T-cell (primary cell): Measurements from ENCODE around the gene LDLRAD1. TPM values are rescaled to one million over a fixed set of nuclear protein-coding genes. Genes with fewer than 3 reads are reported as not detected.
"Not testable (repeated sequence)": the region's sequence is repeated elsewhere in the genome, so short reads cannot be mapped to it uniquely, and the experiment has no call there.

ENCODE experiments used
- ATAC-seq, 4 experiments: fragments of 200-7000 bp in 3 of 4; fragments of 150-1000 bp in 1 of 4; cut with Tn5 transposase; replicated peaks in 1 of 4; 1 replicate in 3 of 4; 2 replicates in 1 of 4; pipeline ENCODE4 v1.10.0; 2021; ENCODE audit warnings: moderate library complexity in 3 of 4, mild to moderate bottlenecking in 2 of 4, moderate number of reproducible peaks in 1 of 4
- CTCF ChIA-PET, 2 donors: fragments of 300-600 bp; sonication (Branson Sonifier 250); formaldehyde crosslinking; loops; one replicate each; lab custom pipeline; 2022; ENCODE audit warnings: antibody characterized with exemption in 2 of 2; lab: Charles Lee
- POLR2A ChIA-PET, 2 donors: fragments of 300-600 bp; sonication (Branson Sonifier 250); formaldehyde crosslinking; loops; one replicate each; lab custom pipeline; 2022; ENCODE audit warnings: antibody characterized with exemption in 2 of 2; lab: Charles Lee
- DNase-seq, 35 experiments: peaks; one replicate each; pipeline versions ENCODE4 v3.0.0 to v3.0.0-alpha.2; 2013 to 2023
- H3K27ac ChIP-seq: one replicate; pipeline ENCODE4 v1.5.1; 2013; ENCODE audit warnings: low read length
- H3K27me3 ChIP-seq, 2 experiments: replicated peaks in 1 of 2; 1 replicate in 1 of 2; 2 replicates in 1 of 2; pipeline versions ENCODE4 v1.6.1 to v1.7.0; 2013; ENCODE audit warnings: low read length in 1 of 2, mixed read lengths in 1 of 2; ENCODE audit not compliant: control insufficient read depth in 2 of 2, insufficient read depth in 2 of 2; ENCODE audit errors: extremely low read depth in 1 of 2
- H3K36me3 ChIP-seq, 2 donors: 1 replicate in 1 of 2; 2 replicates in 1 of 2; pipeline versions ENCODE4 v1.6.1 to v1.7.0; 2013; ENCODE audit warnings: low read length in 1 of 2; ENCODE audit not compliant: control insufficient read depth in 2 of 2, insufficient read depth in 1 of 2; ENCODE audit errors: extremely low read depth in 1 of 2
- H3K4me1 ChIP-seq, 2 experiments: 1 replicate in 1 of 2; 2 replicates in 1 of 2; pipeline versions ENCODE4 v1.6.1 to v1.7.0; 2013; ENCODE audit warnings: low read length in 2 of 2, mixed read lengths in 1 of 2; ENCODE audit not compliant: insufficient read depth in 2 of 2, control insufficient read depth in 1 of 2; ENCODE audit errors: extremely low read depth in 1 of 2
- H3K4me3 ChIP-seq, 2 donors: 1 replicate in 1 of 2; 2 replicates in 1 of 2; pipeline versions ENCODE4 v1.5.1 to v1.7.0; 2013; ENCODE audit warnings: mild to moderate bottlenecking in 2 of 2, low read length in 1 of 2, moderate library complexity in 1 of 2; ENCODE audit not compliant: control insufficient read depth in 1 of 2; ENCODE audit errors: extremely low read depth in 1 of 2
- H3K9me3 ChIP-seq: 2 replicates; pipeline ENCODE4 v1.7.0; 2013
- H3K27ac Mint-ChIP-seq, 2 donors: one replicate each; pipeline ENCODE4 v1.8.0; 2020 to 2021; ENCODE audit warnings: mild to moderate bottlenecking in 2 of 2, mixed read lengths in 2 of 2
- H3K27me3 Mint-ChIP-seq, 2 donors: one replicate each; pipeline ENCODE4 v1.8.0; 2021 to 2022; ENCODE audit warnings: mixed read lengths in 2 of 2
- H3K36me3 Mint-ChIP-seq: one replicate; pipeline ENCODE4 v1.8.0; 2021; ENCODE audit warnings: mixed read lengths
- H3K4me1 Mint-ChIP-seq, 3 donors: one replicate each; pipeline ENCODE4 v1.8.0; 2020 to 2022; ENCODE audit warnings: mixed read lengths in 3 of 3, mild to moderate bottlenecking in 1 of 3
- H3K4me3 Mint-ChIP-seq, 3 donors: one replicate each; pipeline ENCODE4 v1.8.0; 2020 to 2022; ENCODE audit warnings: mild to moderate bottlenecking in 3 of 3, mixed read lengths in 3 of 3, moderate library complexity in 3 of 3
- H3K9me3 Mint-ChIP-seq, 3 donors: one replicate each; pipeline ENCODE4 v1.8.0; 2020 to 2022; ENCODE audit warnings: mixed read lengths in 3 of 3
- WGBS: methylation state at CpG from one replicate; pipeline ENCODE4 v1.1.5; 2013; ENCODE audit warnings: missing lambda C conversion rate; ENCODE audit not compliant: insufficient coverage; 5-methylcytosine and 5-hydroxymethylcytosine counted together
- total RNA-seq, 35 experiments: library from RNA in 6 of 35; stranded (reverse) in 6 of 35; fragments of 120-200 nt in 1 of 35; gene quantifications; one replicate each; pipeline versions ENCODE4 v1.2.1 to v1.2.4 and lab custom pipeline; 2013 to 2026

Gene LDLRAD1
- total RNA-seq, 5 donors from 2014 or later (not counting 1 experiment from before 2014, with no cell fraction given): not detected

GRCh38 chr1:53979712-53980450, 38.1 kb downstream of the LDLRAD1 start:
- no peaks in the 10 kb centered on the region for H3K36me3 ChIP-seq
- no peak overlapping the region for H3K27ac Mint-ChIP-seq
- H3K9me3 ChIP-seq: no peaks in the 10 kb centered on the region
- peaks cover 15% of the 10 kb centered on the region for H3K36me3 Mint-ChIP-seq
- ATAC-seq (no peak), DNase-seq (no peak)
- no peak overlapping the region for H3K4me3 ChIP-seq
- H3K4me1 ChIP-seq: no peaks in the 10 kb centered on the region
- H3K27ac ChIP-seq: no peak overlapping the region
- peaks cover 3% of the 10 kb centered on the region in 2 donors for H3K27me3 Mint-ChIP-seq
- H3K4me1 Mint-ChIP-seq: peaks cover 6 to 17% (median 7%) of the 10 kb centered on the region in 3 donors
- H3K4me3 Mint-ChIP-seq: no peak overlapping the region
- CTCF ChIA-PET: no interaction called here
- peaks cover 0 to 7% of the 10 kb centered on the region in 2 experiments for H3K27me3 ChIP-seq
- WGBS: 91% methylated on average over 13 of the region's 13 CpGs
- no peaks in the 10 kb centered on the region for H3K9me3 Mint-ChIP-seq
- POLR2A ChIA-PET: no interaction called here

DNA sequence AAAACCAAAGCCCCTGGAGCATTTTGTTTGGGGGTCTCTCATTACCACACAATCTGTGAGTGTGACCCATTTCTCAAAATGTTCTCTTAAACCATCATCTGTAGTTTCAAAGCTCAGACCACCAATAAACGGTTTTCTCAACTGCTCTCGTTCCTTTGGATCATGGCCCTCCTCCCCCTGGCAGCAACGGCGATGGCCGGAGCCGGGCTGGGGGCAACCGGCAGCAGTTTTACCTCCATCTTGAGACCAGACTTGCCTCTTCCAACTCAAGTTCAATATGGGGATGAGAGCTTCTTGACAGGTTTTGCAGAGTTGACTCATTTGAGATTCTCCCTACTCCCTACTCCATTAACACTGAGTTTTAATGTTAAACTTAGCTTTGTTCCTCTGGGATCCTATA, 42.1 kb downstream of the LDLRAD1 start:
- H3K4me3 ChIP-seq: no peak overlapping the region
- H3K36me3 Mint-ChIP-seq: peaks cover 32% of the 10 kb centered on the region
- WGBS: no CpG with 5 or more reads among the region's 7 CpGs
- H3K9me3 ChIP-seq: no peaks in the 10 kb centered on the region
- H3K27ac Mint-ChIP-seq: no peak overlapping the region
- CTCF ChIA-PET: no interaction called here
- H3K4me1 Mint-ChIP-seq: no peaks in the 10 kb centered on the region
- no peaks in the 10 kb centered on the region for H3K36me3 ChIP-seq
- H3K27me3 ChIP-seq: no peaks in the 10 kb centered on the region
- peaks cover 3% of the 10 kb centered on the region in 2 donors for H3K27me3 Mint-ChIP-seq
- no peaks in the 10 kb centered on the region for H3K9me3 Mint-ChIP-seq
- H3K27ac ChIP-seq: no peak overlapping the region
- no peak overlapping the region for H3K4me3 Mint-ChIP-seq
- no peak for DNase-seq
- H3K4me1 ChIP-seq: no peaks in the 10 kb centered on the region
- no peak for ATAC-seq
- POLR2A ChIA-PET: no interaction called here

- DNase-seq (no peak), ATAC-seq (no peak)
- Histone ChIP-seq H3K4me3 (no peak overlapping the region), H3K4me1 (no peaks in the 10 kb centered on the region), H3K9me3 (no peaks in the 10 kb centered on the region), H3K27ac (no peak overlapping the region), H3K27me3 (no peaks in the 10 kb centered on the region), H3K36me3 (peaks cover 0 to 25% of the 10 kb centered on the region in 2 donors)
- H3K27ac Mint-ChIP-seq: no peak overlapping the region
- 100% methylated on average over 1 of the region's 2 CpGs for WGBS
- no peaks in the 10 kb centered on the region for H3K4me1 Mint-ChIP-seq
- no peaks in the 10 kb centered on the region for H3K9me3 Mint-ChIP-seq
- no peak overlapping the region for H3K4me3 Mint-ChIP-seq
- no peaks in the 10 kb centered on the region for H3K27me3 Mint-ChIP-seq
- POLR2A ChIA-PET: no interaction called here
- H3K36me3 Mint-ChIP-seq: peaks cover 59% of the 10 kb centered on the region
- CTCF ChIA-PET: interaction anchor here (0.6 to 0.7 kb wide), 2 partner anchors 78 to 1779 kb away, joined by 3 read pairs; no protein-coding TSS in a partner anchor
Measured at GRCh38 chr1:53971718-53972117, 46.3 kb downstream of the LDLRAD1 start.

- H3K27ac Mint-ChIP-seq, H3K4me1 Mint-ChIP-seq, H3K4me3 ChIP-seq, H3K27me3 Mint-ChIP-seq, H3K4me1 ChIP-seq, H3K4me3 Mint-ChIP-seq, DNase-seq, POLR2A ChIA-PET, H3K9me3 ChIP-seq, H3K9me3 Mint-ChIP-seq, ATAC-seq, CTCF ChIA-PET, H3K27ac ChIP-seq, H3K27me3 ChIP-seq: not testable (repeated sequence)
- H3K36me3 ChIP-seq: peaks cover 0 to 35% of the 10 kb centered on the region in 2 donors
- peaks cover 51% of the 10 kb centered on the region for H3K36me3 Mint-ChIP-seq
- no CpG with 5 or more reads among the region's 2 CpGs for WGBS
Measured at GRCh38 chr1:53969323-53969722, 48.7 kb downstream of the LDLRAD1 start.

DNA sequence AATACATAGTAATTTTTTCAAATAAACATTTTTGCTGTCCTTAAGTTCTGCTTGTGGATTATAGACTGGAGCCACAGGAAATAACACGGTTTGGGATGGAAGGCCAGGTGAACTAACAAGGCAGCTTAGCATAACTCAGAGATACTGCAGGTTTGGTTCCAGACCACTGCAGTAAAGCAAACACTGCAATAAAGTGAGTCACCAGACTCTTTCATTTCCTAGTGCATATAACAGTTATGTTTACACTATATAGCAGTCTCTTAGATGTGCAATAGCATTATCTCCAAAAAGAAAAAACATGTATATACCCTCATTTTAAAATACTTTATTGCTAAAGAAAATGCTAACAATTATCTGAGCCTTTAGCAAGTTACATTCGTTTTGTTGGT, 49.9 kb downstream of the LDLRAD1 start:
- H3K4me1 Mint-ChIP-seq: no peaks in the 10 kb centered on the region
- H3K4me3 Mint-ChIP-seq: no peak overlapping the region
- ChIA-PET POLR2A (interaction anchor here in 1 of 2 donors (0.7 kb wide), 1 partner anchor 394 kb away, joined by 8 read pairs; no protein-coding TSS in a partner anchor), CTCF (interaction anchor here in 1 of 2 donors (0.5 kb wide), 1 partner anchor 89 kb away, joined by 4 read pairs; no protein-coding TSS in a partner anchor)
- WGBS: 90% methylated on average over 2 of the region's 2 CpGs
- H3K4me1 ChIP-seq: no peaks in the 10 kb centered on the region
- H3K4me3 ChIP-seq: no peak overlapping the region
- ATAC-seq (no peak), DNase-seq (no peak)
- H3K36me3 Mint-ChIP-seq: peaks cover 58% of the 10 kb centered on the region
- no peak overlapping the region for H3K27ac Mint-ChIP-seq
- H3K27me3 ChIP-seq: no peaks in the 10 kb centered on the region
- no peaks in the 10 kb centered on the region for H3K9me3 ChIP-seq
- H3K27ac ChIP-seq: no peak overlapping the region
- no peaks in the 10 kb centered on the region for H3K9me3 Mint-ChIP-seq
- peaks cover 0 to 41% of the 10 kb centered on the region in 2 donors for H3K36me3 ChIP-seq
- no peaks in the 10 kb centered on the region for H3K27me3 Mint-ChIP-seq

DNA sequence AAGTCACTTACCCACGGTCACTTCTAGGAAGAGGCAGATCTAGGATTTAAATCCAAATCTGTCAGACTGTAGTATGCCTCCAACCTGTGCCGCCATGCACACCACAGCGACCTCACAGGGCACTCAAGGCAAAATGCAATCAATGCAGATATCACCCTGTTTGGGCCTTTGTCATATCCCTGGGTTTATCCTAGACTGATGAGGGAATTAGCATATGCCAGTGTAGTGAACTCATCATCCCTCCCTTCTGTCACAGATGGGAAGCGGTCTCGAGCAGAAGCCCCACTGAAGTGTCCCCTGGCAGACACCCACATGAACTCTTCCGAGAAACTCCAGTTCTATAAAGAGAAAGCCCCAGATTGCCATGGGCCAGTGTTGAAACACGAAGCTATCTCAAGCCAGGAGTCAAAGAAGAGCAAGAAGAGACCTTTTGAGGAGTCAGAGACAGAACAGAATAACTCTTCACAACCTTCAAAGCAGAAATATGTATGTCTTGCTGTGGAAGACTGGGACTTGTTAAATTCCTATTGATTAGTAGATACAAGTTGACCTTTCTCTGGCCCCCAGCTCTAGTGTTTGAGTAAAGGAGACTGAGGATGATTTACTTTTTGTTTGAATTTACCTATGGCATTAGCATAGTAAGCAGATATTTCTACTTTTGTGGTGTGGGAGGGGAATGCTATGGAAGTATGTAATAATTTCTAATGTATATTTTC, 50.4 kb downstream of the LDLRAD1 start:
- ChIA-PET POLR2A (no interaction called here), CTCF (interaction anchor here in 1 of 2 donors (0.5 kb wide), 1 partner anchor 88 kb away, joined by 4 read pairs; no protein-coding TSS in a partner anchor)

More for the DNA sequence above, 50.4 kb downstream of the LDLRAD1 start:
- Mint-ChIP-seq H3K27ac (no peak overlapping the region), H3K4me1 (no peaks in the 10 kb centered on the region), H3K4me3 (no peak overlapping the region), H3K36me3 (peaks cover 56% of the 10 kb centered on the region), H3K9me3 (no peaks in the 10 kb centered on the region), H3K27me3 (no peaks in the 10 kb centered on the region)
- no peak overlapping the region for H3K27ac ChIP-seq
- DNase-seq (no peak), ATAC-seq (no peak)
- no peaks in the 10 kb centered on the region for H3K27me3 ChIP-seq
- WGBS: 93% methylated on average over 3 of the region's 7 CpGs
- H3K9me3 ChIP-seq: no peaks in the 10 kb centered on the region
- peaks cover 0 to 46% of the 10 kb centered on the region in 2 donors for H3K36me3 ChIP-seq
- H3K4me1 ChIP-seq: no peaks in the 10 kb centered on the region
- H3K4me3 ChIP-seq: no peak overlapping the region
